Stimulated activated CD8-positive, alpha-beta memory T cell treated with anti-CD3 and anti-CD28 coated beads, Interleukin-12 subunit alpha, Interleukin-12 subunit beta, amount 100 ng/mL, for 4 hours (primary cell): ENCODE measurements around the gene SLC38A5.

Source experiments
- DNase-seq: peaks from one replicate; pipeline ENCODE4 v3.0.0-alpha.2; 2020; ENCODE audit warnings: low read depth

Gene SLC38A5

GRCh38 chrX:48491809-48492208 is 21.7 kb upstream of the SLC38A5 start:
- DNase-seq, result no peak

GRCh38 chrX:48490661-48491060 is 20.6 kb upstream of the SLC38A5 start:
- no peak for DNase-seq

DNA sequence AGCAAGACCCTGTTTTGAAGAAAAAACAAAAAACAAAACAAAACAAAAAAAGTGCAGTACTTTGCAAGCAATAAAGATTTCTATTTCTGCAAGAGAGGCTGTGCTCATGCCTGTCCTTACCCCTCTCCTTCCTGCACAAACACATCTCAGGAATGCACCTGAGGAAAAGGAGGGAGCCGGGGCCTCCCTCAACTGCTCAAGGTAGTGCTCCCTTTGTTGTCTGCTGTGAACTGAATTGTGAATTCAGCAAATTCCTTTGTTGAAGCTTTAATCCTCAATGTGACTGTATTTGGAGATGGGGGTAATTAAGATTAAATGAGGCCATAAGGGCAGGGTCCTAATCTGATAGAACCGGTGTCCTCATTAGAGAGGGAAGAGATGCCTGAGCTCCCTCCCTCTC is 19.8 kb upstream of the SLC38A5 start:
- no peak for DNase-seq

- DNase-seq, result no peak
Observed at GRCh38 chrX:48489296-48489695, 19.2 kb upstream of the SLC38A5 start.

DNA sequence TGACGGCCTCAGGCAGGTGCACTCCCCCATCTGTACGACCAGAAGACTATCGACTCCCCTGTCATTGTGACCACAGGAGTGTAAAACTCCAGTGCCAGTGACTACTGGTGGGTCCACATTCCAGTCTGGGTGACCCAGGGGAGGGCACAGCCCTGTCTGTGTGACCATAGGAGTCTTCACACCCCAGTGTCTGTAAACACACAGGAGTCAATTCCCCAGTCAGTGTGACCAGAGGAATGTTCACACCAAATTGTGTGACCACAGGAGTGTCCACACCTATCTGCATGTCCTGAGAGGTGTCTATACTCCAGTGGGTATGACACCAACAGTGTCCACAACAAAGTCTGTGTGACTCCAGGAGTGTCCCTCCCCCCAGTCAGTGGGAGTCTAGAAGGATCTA is 18.0 kb upstream of the SLC38A5 start:
- DNase-seq, result no peak

DNA sequence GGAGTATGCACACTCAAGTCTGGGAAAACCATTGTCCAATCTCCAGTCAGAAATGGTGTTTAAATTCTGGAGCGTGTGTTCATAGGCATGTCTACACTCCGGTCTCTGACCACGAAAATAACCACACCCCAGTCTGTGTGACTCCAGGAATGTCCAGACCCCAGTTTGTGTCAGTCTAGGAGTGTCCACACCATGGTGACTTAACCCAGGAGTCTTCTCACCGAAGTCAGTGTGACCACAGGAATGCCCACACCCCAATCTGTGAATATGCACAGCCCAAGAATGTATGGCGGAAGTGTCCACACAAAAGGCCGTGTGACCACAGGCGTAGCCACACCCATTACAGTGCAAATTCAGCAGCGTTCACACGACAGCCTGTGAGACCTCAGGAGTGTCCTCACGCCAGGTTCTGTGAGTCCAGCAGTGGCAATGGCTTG is 17.3 kb upstream of the SLC38A5 start:
- no peak for DNase-seq

- no peak for DNase-seq
Observed at GRCh38 chrX:48482526-48482925, 12.5 kb upstream of the SLC38A5 start.

GRCh38 chrX:48480583-48480982 is 10.5 kb upstream of the SLC38A5 start:
- no peak for DNase-seq

GRCh38 chrX:48480142-48480541 is 10.1 kb upstream of the SLC38A5 start:
- DNase-seq, result no peak

- DNase-seq, result no peak
Observed at GRCh38 chrX:48478806-48479205, 8.7 kb upstream of the SLC38A5 start.

DNA sequence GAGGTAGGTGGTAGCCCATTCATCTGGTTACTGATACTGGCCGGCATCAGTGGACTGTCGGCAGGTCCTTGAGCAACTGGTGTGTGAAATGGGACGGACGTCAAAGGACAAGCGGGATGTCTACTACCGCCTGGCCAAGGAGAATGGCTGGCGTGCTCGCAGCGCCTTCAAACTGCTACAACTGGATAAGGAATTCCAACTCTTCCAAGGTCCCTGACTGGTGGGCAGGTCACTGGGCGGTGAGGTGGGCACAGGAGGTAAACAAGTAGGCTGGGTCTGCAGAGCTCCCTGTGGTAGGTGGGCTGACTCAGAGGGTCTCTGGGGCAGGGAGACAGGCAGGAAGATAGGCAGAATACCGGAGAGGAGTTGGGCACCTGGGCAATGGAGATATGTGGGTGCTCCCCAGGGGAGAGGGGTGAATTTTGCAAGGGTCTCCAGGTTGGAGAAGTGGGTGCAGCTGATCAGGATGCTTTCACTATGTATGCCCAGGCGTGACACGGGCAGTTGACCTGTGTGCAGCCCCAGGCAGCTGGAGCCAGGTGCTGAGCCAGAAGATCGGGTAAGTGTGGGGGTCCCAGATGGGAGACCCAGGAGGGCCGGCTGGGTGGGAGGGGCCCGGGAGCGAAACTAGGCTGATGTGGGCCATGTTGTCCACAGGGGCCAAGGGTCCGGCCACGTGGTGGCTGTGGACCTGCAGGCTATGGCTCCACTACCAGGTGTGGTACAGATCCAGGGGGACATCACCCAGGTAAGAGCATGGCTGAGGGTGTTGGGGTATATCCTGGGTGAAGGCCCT is 8.1 kb upstream of the SLC38A5 start:
- DNase-seq, result no peak

- DNase-seq, result no peak
Observed at GRCh38 chrX:48476919-48477318, 6.9 kb upstream of the SLC38A5 start.

DNA sequence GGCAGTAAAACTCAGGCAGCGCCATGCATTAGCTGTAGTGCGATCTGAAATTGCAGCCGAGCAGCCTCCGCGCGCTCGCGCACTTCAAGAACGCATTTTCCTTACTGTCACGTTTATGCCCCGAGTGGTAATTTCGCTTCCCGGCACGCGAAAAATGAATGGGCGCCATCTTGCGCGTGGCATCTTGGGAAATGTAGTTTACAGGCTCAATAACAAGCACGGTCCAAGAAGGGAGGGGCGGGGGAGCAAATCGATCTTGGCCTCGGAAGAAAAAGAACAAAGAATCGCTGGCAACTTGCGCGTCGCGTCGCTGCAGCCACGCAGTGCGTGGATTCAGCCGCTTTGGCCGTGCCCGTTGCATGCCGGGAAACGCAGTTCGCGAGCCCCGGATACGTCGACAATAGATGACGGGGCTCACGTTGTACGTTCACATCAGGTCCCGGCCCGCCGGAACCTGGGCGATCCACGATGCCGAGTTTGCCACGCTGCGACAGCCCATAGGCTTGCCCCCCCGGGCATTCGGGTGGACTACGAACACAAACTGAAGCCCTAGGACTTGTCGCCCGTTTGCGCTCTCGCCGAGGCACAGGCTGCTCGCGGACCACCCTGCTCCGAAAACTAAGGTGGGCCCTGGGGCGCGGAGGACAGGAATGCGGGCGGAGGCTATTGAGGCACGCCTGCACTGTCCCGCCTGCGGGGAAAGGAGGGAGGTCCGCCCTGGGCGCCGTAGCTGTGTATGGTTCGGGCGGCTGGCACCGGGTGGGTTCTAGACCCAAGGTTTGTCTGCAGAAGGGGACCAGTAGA is 5.9 kb upstream of the SLC38A5 start, which contains the start of gene FTSJ1:
FTSJ1 (plus strand) TSS at position 426 of the 804 bp plus-strand sequence. CDS start 1,849 bp downstream, outside the sequence.
- peak; percentile 75 for DNase-seq

- no peak for DNase-seq
Observed at GRCh38 chrX:48475296-48475695, 5.2 kb upstream of the SLC38A5 start.

DNA sequence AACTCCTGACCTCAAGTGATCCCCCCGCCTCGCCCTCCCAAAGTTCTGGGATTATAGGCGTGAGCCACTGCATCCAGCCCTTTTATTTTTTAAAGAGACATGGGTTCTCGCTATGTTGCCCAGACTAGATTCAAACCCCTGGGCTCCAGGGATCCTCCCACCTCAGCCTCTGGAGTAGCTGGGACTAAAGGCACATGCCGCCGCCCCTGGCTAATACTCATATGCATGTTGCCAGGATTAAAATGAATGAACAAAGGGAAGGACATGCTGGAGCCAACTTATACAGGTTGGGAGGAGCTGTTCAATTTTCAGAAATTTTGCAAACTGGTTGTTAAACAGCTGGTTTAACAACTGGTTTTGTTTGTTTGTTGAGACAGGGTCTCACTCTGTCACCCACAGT is 4.5 kb upstream of the SLC38A5 start:
- DNase-seq, result no peak

- no peak for DNase-seq
Observed at GRCh38 chrX:48474127-48474526, 4.1 kb upstream of the SLC38A5 start.

DNA sequence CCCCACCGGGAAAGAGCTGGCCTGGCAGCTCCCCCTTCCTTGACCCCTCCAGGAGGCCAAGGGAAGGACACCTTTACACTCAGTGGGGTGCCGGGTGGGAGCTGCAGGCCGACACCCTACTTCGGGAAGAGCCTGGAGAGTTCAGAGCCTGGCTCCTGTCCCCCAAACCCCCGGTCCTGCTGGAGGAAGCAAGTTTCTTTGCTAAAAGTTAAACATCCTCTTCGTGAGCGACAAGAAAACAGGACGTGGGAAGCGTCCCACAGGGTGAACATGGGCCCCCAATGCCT is 3.6 kb upstream of the SLC38A5 start:
- DNase-seq, result no peak

GRCh38 chrX:48472851-48473703 is 3.0 kb upstream of the SLC38A5 start:
- DNase-seq, result no peak

DNA sequence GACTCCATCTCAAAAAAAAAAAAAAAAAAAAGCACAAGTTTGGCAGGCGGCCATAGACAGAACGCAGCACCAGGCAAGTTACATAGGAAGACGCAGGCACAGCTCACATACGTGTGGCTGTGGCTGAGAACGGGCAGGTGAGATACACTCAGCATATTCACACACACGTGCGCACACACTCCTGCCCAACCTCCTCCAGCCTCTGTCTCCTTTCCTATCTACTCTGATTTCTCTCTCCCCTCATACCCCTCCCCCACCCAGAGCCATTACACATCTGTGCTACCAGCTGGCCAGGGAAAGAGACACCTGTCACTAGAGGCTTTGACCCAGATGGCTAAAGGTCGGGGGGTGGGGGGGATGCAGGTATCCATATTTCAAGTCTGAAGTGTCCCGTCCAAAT is 2.2 kb upstream of the SLC38A5 start:
- DNase-seq, result no peak

DNA sequence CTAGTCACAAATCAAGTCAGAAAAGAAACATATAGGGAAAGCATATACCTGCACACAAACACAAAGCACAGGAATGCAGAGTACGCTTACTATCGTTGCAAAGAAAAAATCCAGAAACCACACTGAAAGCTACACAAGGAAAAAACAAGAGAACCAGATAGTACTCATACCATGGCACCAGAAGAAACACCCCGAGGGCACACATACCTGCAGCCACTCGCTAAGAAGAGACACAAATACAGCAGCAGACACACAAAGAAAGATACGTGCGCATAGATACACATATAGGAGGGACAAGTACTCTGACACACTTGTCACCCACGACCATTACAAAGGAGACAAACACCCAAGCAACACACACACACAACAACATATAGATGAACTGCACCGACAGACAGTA is 1.4 kb upstream of the SLC38A5 start:
- no peak for DNase-seq

DNA sequence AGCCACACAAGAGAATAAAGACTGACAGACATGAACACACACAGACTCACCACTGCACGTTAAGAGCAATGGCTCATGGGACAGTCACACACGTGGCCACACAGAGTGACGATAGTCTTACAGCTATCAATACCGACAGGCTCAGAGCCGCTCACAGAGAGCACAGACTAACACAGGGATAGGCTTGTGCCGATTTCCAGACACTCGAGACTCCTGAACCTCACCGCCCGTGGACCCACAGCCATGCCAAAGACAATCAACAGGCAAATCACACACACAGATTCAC is 716 bp upstream of the SLC38A5 start:
- DNase-seq, result no peak
